Ishikawa (cell line): ENCODE measurements around the gene SDK1.

Experiments used
- CEBPB ChIP-seq: IDR thresholded peaks from 2 replicates; pipeline ENCODE4 v1.6.1; 2012
- EGR1 ChIP-seq: IDR thresholded peaks from 2 replicates; pipeline ENCODE4 v1.6.1; 2012
- EP300 ChIP-seq: IDR thresholded peaks from 2 replicates; pipeline ENCODE4 v1.6.1; 2012; ENCODE audit warnings: borderline replicate concordance
- FOXM1 ChIP-seq: IDR thresholded peaks from 2 replicates; pipeline ENCODE4 v1.6.1; 2012; ENCODE audit warnings: low read depth, borderline replicate concordance
- NFIC ChIP-seq: IDR thresholded peaks from 2 replicates; pipeline ENCODE4 v1.6.1; 2012
- RAD21 ChIP-seq: IDR thresholded peaks from 2 replicates; pipeline ENCODE4 v1.6.1; 2012; ENCODE audit warnings: low read depth
- TAF1 ChIP-seq: IDR thresholded peaks from 2 replicates; pipeline ENCODE4 v1.6.1; 2012; ENCODE audit warnings: low read depth, mild to moderate bottlenecking
- TCF12 ChIP-seq: IDR thresholded peaks from 2 replicates; pipeline ENCODE4 v1.6.1; 2012; ENCODE audit warnings: low read depth
- TEAD4 ChIP-seq: IDR thresholded peaks from 2 replicates; pipeline ENCODE4 v1.6.1; 2012
- USF1 ChIP-seq: IDR thresholded peaks from 2 replicates; pipeline ENCODE4 v1.6.1; 2012
- YY1 ChIP-seq: IDR thresholded peaks from 2 replicates; pipeline ENCODE4 v1.6.1; 2012; ENCODE audit warnings: low read depth
- ZBTB7A ChIP-seq: IDR thresholded peaks from 2 replicates; pipeline ENCODE4 v1.6.1; 2012; ENCODE audit warnings: low read depth
- TF ChIP-seq, protein P1 (sequence below): IDR thresholded peaks from 2 replicates; pipeline ENCODE4 v1.6.1; 2012
- TF ChIP-seq, protein P2 (sequence below): IDR thresholded peaks from 2 replicates; pipeline ENCODE4 v1.6.1; 2012; ENCODE audit warnings: low read depth, mild to moderate bottlenecking

GRCh38 chr7:3738964-3739363 is 437.9 kb downstream of the SDK1 start:
- no peak for TF ChIP-seq EP300
- TF ChIP-seq, protein P1, sequence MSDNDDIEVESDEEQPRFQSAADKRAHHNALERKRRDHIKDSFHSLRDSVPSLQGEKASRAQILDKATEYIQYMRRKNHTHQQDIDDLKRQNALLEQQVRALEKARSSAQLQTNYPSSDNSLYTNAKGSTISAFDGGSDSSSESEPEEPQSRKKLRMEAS: no peak
- TF ChIP-seq, protein P2, sequence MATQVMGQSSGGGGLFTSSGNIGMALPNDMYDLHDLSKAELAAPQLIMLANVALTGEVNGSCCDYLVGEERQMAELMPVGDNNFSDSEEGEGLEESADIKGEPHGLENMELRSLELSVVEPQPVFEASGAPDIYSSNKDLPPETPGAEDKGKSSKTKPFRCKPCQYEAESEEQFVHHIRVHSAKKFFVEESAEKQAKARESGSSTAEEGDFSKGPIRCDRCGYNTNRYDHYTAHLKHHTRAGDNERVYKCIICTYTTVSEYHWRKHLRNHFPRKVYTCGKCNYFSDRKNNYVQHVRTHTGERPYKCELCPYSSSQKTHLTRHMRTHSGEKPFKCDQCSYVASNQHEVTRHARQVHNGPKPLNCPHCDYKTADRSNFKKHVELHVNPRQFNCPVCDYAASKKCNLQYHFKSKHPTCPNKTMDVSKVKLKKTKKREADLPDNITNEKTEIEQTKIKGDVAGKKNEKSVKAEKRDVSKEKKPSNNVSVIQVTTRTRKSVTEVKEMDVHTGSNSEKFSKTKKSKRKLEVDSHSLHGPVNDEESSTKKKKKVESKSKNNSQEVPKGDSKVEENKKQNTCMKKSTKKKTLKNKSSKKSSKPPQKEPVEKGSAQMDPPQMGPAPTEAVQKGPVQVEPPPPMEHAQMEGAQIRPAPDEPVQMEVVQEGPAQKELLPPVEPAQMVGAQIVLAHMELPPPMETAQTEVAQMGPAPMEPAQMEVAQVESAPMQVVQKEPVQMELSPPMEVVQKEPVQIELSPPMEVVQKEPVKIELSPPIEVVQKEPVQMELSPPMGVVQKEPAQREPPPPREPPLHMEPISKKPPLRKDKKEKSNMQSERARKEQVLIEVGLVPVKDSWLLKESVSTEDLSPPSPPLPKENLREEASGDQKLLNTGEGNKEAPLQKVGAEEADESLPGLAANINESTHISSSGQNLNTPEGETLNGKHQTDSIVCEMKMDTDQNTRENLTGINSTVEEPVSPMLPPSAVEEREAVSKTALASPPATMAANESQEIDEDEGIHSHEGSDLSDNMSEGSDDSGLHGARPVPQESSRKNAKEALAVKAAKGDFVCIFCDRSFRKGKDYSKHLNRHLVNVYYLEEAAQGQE: no peak
- no peak for TF ChIP-seq RAD21
- no peak for TF ChIP-seq FOXM1
- no peak for TF ChIP-seq NFIC
- no peak for TF ChIP-seq TAF1
- no peak for TF ChIP-seq CEBPB
- TF ChIP-seq YY1: no peak
- TF ChIP-seq USF1: no peak
- TF ChIP-seq TCF12: no peak
- no peak for TF ChIP-seq TEAD4
- no peak for TF ChIP-seq EGR1
- TF ChIP-seq ZBTB7A: no peak
